Measurements from ENCODE around the gene RHEB. TPM values are rescaled to one million over a fixed set of nuclear protein-coding genes. Genes with fewer than 3 reads are reported as not detected.

The RHEB gene
- total RNA-seq, 1 donor from 2014 or later, result 88.2 TPM

DNA sequence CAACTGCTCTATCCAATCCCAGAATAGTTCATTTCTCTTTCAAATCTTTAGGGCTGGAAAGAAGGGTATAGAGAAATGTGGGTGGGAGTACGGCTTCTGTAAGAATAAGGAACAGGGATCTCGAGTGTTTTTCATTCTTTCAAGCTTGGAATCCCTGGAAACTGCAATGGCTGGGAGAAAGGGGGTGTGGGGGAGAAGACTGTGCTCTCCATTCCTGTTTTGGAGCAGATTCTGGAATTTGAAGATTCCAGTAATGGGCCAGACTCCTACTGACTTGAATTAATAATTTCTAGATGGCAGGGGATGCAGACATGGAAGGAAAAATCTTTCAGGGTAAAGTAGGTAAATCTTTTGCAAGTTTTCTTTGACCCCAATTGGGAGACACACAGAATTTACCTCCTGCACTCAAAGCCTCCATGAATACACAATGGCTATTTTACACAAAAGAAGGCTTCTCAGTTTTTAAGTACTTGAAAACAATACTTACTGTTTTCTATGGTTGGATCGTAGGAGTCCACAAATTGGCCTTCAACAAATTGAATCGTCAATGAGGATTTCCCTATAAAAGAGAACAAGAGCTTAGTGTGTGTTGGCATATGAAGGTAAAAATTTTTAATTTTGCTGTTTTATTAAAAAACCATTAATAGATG, 29.1 kb downstream of the RHEB start:
- TF ChIP-seq, protein P1, sequence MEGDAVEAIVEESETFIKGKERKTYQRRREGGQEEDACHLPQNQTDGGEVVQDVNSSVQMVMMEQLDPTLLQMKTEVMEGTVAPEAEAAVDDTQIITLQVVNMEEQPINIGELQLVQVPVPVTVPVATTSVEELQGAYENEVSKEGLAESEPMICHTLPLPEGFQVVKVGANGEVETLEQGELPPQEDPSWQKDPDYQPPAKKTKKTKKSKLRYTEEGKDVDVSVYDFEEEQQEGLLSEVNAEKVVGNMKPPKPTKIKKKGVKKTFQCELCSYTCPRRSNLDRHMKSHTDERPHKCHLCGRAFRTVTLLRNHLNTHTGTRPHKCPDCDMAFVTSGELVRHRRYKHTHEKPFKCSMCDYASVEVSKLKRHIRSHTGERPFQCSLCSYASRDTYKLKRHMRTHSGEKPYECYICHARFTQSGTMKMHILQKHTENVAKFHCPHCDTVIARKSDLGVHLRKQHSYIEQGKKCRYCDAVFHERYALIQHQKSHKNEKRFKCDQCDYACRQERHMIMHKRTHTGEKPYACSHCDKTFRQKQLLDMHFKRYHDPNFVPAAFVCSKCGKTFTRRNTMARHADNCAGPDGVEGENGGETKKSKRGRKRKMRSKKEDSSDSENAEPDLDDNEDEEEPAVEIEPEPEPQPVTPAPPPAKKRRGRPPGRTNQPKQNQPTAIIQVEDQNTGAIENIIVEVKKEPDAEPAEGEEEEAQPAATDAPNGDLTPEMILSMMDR (IDR thresholded peaks at IDR 0.05; ENCODE audit: partially characterized antibody, unreplicated experiment), result no peak
- peaks cover 10% of the 10 kb centered on the region for H3K4me1 Mint-ChIP-seq (ENCODE audit: low read depth, unreplicated experiment)
- H3K9me3 Mint-ChIP-seq (ENCODE audit: unreplicated experiment), result no peaks in the 10 kb centered on the region
- peaks cover 3% of the 10 kb centered on the region for H3K27me3 Mint-ChIP-seq (ENCODE audit: unreplicated experiment)
- H3K36me3 Mint-ChIP-seq (ENCODE audit: unreplicated experiment), result no peaks in the 10 kb centered on the region
- no peak for DNase-seq
- H3K27ac Mint-ChIP-seq (ENCODE audit: unreplicated experiment), result no peak overlapping the region
- H3K4me3 Mint-ChIP-seq (ENCODE audit: unreplicated experiment), result no peak overlapping the region

DNA sequence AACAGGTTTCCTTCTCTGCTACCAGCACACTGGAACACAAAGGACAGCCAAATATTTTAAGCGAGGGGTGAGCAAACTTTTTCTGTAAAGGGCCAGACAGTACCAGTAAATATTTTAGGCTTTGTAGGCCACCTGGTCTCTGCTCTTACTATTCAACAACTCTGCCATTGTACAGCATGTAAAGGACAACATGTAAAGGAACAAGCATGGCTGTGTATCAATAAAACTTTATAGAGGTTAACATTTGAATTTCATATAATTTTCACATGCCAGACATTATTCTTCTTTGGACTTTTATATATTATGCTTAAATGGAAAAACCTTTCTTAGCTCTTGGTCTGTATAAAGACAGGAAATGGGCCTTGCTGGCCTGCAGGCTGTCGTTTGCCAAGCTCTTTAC, 30.2 kb downstream of the RHEB start:
- H3K27me3 Mint-ChIP-seq (ENCODE audit: unreplicated experiment), result peaks cover 3% of the 10 kb centered on the region
- no peak overlapping the region for H3K4me3 Mint-ChIP-seq (ENCODE audit: unreplicated experiment)
- H3K36me3 Mint-ChIP-seq (ENCODE audit: unreplicated experiment), result no peaks in the 10 kb centered on the region
- peaks cover 5% of the 10 kb centered on the region for H3K4me1 Mint-ChIP-seq (ENCODE audit: low read depth, unreplicated experiment)
- no peak for DNase-seq
- H3K9me3 Mint-ChIP-seq (ENCODE audit: unreplicated experiment), result no peaks in the 10 kb centered on the region
- TF ChIP-seq, protein P1 (IDR thresholded peaks at IDR 0.05; ENCODE audit: partially characterized antibody, unreplicated experiment), result no peak
- no peak overlapping the region for H3K27ac Mint-ChIP-seq (ENCODE audit: unreplicated experiment)

DNA sequence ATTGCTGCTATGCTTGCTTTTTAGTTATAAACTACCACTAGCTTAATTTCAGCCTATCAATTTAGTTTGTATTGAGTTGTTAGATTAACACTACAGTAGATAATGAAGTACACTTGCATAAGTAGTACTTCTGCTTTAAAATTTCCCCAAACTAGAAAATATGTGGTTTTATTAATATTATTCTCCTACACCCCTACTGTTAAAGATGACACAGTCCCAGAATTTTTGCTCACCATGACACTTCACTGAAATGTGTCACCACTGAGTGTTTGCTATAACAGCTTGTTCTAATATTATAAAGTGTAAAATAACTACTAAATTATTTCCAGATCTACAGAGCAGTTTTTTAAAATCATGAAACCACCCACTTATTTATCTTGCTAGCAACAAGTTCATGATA, 31.6 kb downstream of the RHEB start:
- H3K27ac Mint-ChIP-seq (ENCODE audit: unreplicated experiment), result no peak overlapping the region
- no peaks in the 10 kb centered on the region for H3K36me3 Mint-ChIP-seq (ENCODE audit: unreplicated experiment)
- TF ChIP-seq, protein P1 (IDR thresholded peaks at IDR 0.05; ENCODE audit: partially characterized antibody, unreplicated experiment), result no peak
- no peaks in the 10 kb centered on the region for H3K9me3 Mint-ChIP-seq (ENCODE audit: unreplicated experiment)
- H3K27me3 Mint-ChIP-seq (ENCODE audit: unreplicated experiment), result peaks cover 1% of the 10 kb centered on the region
- H3K4me1 Mint-ChIP-seq (ENCODE audit: low read depth, unreplicated experiment), result peaks cover 3% of the 10 kb centered on the region
- DNase-seq, result no peak
- no peak overlapping the region for H3K4me3 Mint-ChIP-seq (ENCODE audit: unreplicated experiment)

DNA sequence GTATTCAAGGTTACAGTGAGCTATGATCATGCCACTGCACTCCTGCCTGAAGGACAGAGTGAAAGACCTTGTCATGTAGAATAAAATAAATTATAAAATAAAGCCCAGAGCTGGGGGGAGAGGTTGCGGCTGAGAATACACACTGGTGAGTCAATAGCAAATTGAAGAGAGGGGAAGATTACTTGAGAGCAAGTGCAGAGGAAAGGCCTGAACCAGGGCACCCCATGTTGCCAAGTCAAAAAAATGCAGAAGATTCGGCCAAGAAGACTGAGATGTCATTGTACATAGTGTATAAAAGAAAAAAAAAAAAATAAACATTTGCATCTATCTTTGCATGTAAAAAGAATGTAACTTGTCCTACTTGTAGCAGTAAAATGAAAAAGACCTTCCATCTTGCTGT, 32.5 kb downstream of the RHEB start:
- Mint-ChIP-seq H3K27me3 (ENCODE audit: unreplicated experiment) (no peaks in the 10 kb centered on the region), H3K36me3 (ENCODE audit: unreplicated experiment) (no peaks in the 10 kb centered on the region), H3K4me1 (ENCODE audit: low read depth, unreplicated experiment) (peaks cover 3% of the 10 kb centered on the region), H3K27ac (ENCODE audit: unreplicated experiment) (no peak overlapping the region), H3K4me3 (ENCODE audit: unreplicated experiment) (no peak overlapping the region), H3K9me3 (ENCODE audit: unreplicated experiment) (no peaks in the 10 kb centered on the region)
- TF ChIP-seq, protein P1 (IDR thresholded peaks at IDR 0.05; ENCODE audit: partially characterized antibody, unreplicated experiment), result no peak
- no peak for DNase-seq

DNA sequence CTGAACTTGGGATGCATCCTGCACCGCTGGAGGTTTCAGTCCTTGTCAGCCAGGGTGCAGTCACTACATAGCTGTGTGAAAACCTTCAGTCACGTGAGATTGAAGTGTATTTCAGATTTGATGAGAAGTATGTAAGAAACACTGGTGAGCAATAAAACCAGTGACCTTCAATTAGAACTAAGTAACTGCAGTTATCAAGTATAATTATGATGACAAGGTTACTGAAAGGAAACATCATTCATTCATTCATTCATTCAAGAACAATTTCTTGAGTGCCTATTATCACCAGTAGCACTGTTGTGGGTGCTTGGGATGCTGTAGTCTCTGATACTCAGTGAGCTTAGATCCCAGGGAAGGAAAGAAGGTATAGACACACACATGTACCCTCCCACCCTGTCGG, 33.6 kb downstream of the RHEB start:
- Mint-ChIP-seq H3K27me3 (ENCODE audit: unreplicated experiment) (no peaks in the 10 kb centered on the region), H3K27ac (ENCODE audit: unreplicated experiment) (no peak overlapping the region), H3K9me3 (ENCODE audit: unreplicated experiment) (no peaks in the 10 kb centered on the region), H3K36me3 (ENCODE audit: unreplicated experiment) (no peaks in the 10 kb centered on the region), H3K4me3 (ENCODE audit: unreplicated experiment) (no peak overlapping the region), H3K4me1 (ENCODE audit: low read depth, unreplicated experiment) (peaks cover 3% of the 10 kb centered on the region)
- DNase-seq, result no peak
- TF ChIP-seq, protein P1 (IDR thresholded peaks at IDR 0.05; ENCODE audit: partially characterized antibody, unreplicated experiment), result no peak

All from glutamatergic neuron (in vitro differentiated cells).